Embryonic facial prominence (tissue), 1 donor: Measurements from ENCODE around the gene DUSP10.

ENCODE experiments used
- DNase-seq: peaks from one replicate; pipeline ENCODE4 v3.0.0-alpha.2; 2016; ENCODE audit errors: extremely low spot score

Gene DUSP10

DNA sequence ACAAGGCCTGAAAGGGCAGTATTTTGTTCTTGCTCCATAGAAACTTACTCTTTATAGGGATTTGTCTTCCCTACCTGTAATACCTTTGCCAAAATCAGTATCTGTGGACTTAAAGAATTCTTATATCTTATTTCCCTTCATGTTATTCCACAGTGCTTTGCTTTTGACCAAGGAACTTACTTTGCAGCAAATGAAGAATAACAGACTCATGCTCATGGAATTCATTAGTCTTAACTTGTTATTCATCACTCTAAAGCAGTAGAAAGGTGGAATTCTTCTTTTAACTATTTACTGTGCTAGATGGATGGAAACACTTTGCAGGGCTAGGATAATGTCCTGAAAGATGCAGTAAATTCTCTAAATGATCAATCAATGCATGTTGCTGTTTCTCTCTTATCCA, 45.9 kb downstream of the DUSP10 start:
- no peak for DNase-seq

DNA sequence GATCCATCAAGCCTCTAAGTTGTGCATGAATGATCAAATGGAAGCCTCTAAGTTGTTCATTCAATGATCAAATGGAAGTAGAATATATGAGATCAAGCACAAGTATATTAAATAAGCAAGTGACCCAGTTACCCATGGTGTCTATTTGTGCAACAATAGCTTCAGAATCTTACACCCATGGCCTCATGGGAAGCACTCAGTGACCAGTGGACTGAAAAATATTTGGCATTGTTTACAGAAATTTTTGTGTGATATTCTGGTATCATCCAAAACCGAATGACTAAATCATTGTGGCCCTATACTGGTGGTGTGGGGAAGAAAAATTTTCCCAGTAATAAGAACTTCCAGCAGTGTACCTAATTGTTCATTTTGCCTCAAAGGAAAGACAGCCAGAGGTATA, 46.6 kb downstream of the DUSP10 start:
- no peak for DNase-seq

GRCh38 chr1:221694109-221694508, 47.8 kb downstream of the DUSP10 start:
- DNase-seq, result no peak

DNA sequence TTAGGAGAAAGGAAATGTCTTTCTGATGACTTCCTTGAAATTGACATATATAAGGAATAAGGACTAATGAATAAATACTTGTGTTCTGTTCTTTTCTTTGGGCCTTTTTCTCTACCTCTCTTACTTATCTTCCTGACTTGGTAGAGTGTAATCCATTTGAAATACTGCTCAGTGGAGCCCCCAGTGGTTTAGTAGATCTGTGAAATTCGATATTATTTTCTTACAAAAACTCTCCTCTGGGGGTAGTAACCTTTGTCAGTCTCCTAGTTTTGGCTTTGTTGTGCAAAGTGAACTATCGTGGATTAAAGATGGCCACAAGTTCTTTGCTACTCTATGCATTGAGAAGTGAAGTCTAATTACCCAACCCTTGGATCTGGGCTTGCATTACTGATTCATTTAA, 48.8 kb downstream of the DUSP10 start:
- DNase-seq, result no peak

DNA sequence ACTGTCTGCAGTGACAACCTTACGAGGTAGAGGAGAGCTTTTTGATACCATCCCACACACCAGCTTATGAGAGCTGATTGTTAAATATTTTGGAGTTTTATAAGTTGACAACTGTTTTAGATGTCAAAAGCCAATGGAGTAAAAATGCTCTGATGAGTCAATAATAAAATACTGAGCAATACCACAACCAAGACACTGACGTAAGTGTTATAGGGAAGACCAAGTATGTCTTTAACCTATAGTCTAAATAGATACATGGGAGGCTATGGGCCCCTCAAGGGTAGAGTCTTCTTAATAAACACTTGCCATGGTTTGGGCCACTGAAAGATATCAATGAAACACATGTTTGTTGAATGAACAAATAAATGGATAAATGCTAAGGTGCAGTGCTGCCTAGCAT, 49.2 kb downstream of the DUSP10 start:
- DNase-seq, result no peak

GRCh38 chr1:221691261-221691660, 50.6 kb downstream of the DUSP10 start:
- DNase-seq, result no peak

DNA sequence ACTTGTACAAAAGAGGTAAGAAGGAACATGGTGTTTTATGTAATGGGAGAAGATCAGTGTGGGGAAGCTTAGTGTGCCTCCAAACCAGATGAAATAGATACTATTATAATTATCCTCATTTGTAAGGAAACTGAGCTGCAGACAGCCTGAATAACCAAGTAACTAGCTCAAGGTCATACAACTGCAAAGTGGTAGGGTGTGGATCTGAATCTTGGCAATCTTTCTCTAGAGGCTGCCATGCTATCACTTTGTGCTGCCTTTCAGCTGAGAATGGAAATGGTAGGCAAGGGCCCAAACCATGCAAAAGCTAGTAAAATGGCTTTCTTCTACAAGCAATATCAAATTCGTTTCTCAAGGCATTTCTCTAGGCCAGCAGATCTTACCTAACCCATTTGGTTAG, 51.0 kb downstream of the DUSP10 start:
- no peak for DNase-seq

DNA sequence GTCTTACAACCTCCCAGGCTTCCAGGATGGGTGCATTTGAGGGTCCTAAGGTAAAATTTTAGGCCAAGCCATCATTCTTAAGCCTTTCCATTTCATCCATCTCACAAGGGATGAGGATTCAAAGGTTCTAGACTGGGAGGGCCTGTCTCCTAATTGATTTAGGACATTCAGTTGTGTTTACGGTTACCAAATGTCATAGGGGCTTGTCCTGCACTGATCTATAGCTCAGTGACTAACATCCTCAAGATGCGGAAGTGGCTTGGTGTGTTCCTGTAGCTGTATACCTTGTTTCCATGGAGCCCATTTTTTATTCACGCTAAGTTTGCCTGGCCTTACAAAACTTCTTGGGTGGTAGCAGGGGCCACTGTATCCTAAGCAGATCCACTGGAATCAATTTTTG, 52.8 kb downstream of the DUSP10 start:
- DNase-seq, result no peak

DNA sequence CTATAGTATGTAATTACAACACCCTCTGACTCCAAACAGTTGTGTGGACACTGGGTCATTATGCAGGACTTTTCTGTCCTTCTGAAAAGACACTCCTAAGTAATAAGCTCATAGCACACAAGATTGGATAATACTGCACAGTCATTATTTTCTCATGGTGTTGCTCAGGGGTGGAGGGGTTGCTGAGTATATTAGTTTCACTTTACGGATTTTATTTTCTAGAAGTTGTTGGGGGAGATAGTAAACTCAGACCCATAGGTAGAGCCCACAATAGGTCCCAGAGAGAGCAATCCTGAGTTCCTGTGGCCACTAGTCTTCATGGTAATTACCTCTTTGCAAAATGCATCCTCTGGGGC, 53.4 kb downstream of the DUSP10 start:
- no peak for DNase-seq

DNA sequence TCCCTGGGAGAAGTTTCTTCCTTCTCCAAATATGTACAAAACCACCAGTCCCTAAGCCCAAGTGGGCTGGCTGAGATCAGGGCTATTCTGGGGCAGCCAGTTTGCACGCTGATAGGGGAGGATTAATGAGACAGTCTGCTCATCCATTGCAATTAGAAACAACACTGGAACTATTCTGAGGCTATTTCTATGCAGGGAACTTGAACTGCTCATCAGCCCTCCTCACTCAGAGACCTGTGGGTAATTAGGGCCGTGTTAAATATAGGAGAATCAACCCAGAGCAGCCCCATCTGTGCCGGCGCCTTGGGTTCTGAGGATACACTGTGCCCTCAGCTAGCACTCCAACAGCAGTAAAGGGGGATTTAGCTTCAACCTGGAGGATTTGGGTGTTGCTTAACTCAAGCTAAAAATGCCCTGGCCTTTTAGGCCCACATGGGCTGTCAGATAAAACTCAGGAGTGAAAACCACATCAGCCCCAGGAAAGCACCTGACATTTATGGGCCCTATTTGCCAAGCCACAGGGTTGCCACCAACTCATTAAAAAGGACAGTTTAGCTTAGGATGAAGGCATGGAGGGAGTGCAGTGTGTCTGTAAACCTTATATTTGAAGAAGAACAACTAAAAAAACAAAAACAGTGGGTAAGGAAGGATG, 53.9 kb downstream of the DUSP10 start:
- no peak for DNase-seq

DNA sequence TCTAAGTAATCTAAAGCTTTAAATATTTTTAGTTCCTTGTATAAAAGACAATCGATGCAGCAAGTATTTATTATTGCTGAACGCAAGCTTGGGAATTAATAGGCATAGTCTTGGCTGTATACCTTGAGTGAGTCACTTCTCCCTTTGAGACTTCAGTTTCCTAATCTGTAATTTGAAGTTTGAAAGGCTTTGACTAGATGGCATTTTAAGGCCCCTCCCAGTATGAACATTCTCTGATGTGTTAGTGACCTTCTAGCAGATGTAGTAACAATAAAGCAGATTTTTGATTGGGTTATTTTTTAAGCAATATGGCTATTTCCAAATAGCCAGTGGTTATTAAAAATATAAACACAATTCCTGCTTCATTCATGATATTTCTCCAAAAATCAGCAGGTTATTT, 58.2 kb downstream of the DUSP10 start:
- DNase-seq, result no peak

DNA sequence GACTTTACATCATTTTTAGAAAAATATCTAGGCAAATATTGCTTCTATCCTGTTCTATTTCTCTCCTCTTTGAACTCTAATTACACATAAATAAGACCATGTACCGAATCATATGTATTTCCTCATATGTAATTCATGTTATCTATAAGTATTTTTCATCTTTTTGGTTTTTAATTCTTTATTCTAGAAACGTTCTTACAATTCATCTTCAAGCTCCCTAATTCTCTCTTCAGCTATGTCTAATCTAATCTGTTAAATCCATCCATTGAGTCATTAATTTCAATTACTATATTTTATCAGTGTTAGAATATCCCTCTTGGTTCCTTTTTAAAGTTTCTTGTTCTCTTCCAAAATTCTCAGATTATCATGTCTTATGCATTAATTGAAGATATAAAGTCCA, 61.8 kb downstream of the DUSP10 start:
- DNase-seq, result no peak

DNA sequence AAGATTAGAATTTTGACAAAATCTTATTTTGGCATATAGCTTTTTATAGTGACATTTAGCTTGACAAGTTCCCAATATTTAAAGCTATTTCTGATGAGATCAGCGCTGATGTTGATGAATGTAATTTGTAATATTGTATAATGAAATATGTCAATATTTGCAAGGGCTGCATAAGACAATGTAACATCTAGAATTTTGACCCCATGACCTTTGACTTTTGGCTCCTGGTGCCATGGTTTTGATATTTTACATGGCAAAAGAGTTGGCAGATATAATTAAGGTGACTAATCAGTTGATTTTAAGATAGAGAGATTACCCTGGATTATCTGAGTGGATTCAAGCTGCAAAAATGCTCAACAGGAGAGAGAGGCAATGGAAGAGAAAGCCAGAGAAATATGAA, 63.9 kb downstream of the DUSP10 start:
- no peak for DNase-seq

- DNase-seq, result no peak
Measured at GRCh38 chr1:221675880-221676800, 65.7 kb downstream of the DUSP10 start.

DNA sequence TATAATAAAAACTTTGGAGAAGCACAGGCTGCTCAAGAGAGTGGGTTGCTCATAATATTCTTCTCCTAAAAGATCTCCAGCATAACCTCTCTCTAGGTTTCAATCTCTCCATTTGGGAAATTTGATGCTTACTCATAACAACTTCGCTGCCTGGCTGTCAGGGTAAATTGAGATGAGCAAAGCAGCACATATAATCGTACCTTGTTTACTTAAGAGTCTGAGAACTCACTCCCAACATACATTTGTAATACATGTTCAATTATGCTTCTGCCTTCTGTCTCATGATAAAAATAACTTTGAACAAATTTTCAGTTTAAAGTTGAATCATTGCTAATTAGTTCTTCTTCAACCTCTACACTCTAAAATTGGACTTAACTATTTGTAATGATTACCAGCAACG, 68.9 kb downstream of the DUSP10 start:
- no peak for DNase-seq

- DNase-seq, result no peak
Measured at GRCh38 chr1:221672239-221672645, 69.6 kb downstream of the DUSP10 start.

DNA sequence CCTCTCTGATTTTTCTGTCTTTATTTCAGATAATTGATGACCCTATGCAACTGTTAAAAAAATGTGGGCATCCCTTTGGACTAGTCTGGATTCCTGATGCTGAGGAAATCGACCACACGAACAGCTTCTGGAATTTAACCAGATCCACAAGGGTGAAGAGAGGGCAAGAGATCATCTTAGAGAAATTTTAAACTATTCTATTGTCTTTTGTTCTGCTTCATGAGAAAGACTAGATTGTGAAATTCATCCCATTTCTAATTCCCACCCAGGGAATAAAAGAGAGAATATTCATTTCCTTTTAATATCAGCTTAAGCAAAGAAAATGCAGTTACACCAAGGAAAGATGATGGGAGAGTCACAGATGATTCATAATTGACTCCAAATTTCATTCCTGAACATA, 71.8 kb downstream of the DUSP10 start:
- DNase-seq, result no peak

- DNase-seq, result no peak
Measured at GRCh38 chr1:221669441-221669840, 72.4 kb downstream of the DUSP10 start.

DNA sequence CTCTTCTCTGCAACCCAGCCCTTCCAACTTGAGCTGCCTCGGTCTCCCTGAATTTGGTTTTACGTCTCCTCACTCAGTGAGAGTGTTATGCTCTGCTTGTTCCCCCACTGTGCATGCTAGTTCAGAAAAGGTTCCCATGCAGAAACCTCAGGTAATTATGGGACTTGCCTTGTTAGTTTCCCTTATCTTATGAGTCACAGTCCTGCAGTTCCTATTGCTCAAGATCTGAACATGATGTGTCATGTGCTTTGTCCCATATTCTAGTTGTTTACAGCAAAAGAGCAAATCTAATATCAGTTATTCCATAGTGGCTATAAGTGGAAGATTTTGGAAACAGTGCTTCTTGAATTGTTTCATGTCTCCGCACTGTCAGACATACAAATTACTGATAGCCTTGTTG, 74.4 kb downstream of the DUSP10 start:
- no peak for DNase-seq

DNA sequence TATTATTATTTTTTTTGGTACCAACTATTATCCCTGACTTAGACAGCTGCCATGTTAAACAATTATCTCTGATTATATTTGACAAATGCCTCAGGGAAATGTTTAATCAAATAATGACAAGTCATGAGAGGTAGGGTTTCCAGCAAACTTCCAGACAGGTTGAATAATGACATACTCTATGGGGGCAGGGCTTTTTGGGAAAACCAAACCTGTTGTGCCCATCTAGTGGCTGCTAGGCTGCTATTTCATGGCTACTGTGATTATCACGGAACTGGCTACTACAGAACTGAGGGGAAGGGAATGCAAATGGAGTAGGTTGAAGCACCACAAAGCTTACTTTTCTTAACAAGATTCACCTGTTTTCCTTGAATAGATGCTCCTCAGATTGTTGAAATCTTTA, 77.6 kb downstream of the DUSP10 start:
- no peak for DNase-seq

DNA sequence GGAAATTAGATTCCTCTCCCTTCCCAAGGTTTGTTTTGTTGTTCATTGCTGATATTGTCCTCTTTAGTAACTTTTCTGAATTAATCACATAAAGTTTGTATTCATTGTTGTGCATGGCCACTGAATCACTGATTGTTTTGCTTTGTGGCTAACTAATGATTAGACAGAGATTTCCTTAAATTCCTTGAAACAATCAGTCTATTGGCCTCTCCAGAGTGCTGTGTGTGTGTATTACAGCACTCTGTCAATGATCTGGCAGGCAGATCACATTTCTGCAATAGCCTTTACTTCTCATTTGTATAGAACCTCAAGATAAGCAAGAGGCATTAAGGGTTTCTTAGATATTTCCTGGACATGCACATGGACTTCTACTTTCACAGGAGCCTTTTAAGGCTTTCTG, 78.6 kb downstream of the DUSP10 start:
- DNase-seq, result no peak

GRCh38 chr1:221655766-221656305, 86.1 kb downstream of the DUSP10 start:
- DNase-seq, result no peak
